Lower leg skin (tissue), 4 donors: Measurements from ENCODE around the gene ABHD13. TPM values are rescaled to one million over a fixed set of nuclear protein-coding genes. Genes with fewer than 3 reads are reported as not detected.

Experiments used
- DNase-seq, 2 donors: peaks; one replicate each; pipeline ENCODE4 v3.0.0-alpha.2; 2019; ENCODE audit warnings: low spot score in 2 of 2
- H3K4me3 ChIP-seq: fragments of 200-600 bp; sonication (generic); 2 replicates; pipeline ENCODE4 v1.5.1; 2017; ENCODE audit warnings: mild to moderate bottlenecking, low read depth; ENCODE audit not compliant: poor library complexity, severe bottlenecking
- CTCF ChIP-seq, 3 donors: fragments of 450-650 bp; IDR thresholded peaks; one replicate each; pipeline ENCODE4 v1.5.1; 2016; ENCODE audit warnings: antibody characterized with exemption in 3 of 3, mild to moderate bottlenecking in 3 of 3, moderate library complexity in 2 of 3
- POLR2A ChIP-seq, 2 donors: fragments of 450-650 bp; IDR thresholded peaks; one replicate each; pipeline ENCODE4 v1.6.1; 2016 to 2017; ENCODE audit warnings: antibody characterized with exemption in 2 of 2, mild to moderate bottlenecking in 1 of 2, moderate library complexity in 1 of 2
- WGBS, 2 donors: methylation state at CpG; one replicate each; pipeline ENCODE4 v1.1.5; 2018; 5-methylcytosine and 5-hydroxymethylcytosine counted together
- intact Hi-C: fragments of 100-400 bp; cut with DNase I; formaldehyde crosslinking; loops from one replicate; pipeline ENCODE4 v1.15.0; 2023; ENCODE audit warnings: low total_unique reads
- total RNA-seq, 4 donors: library from RNA; depleted of rRNA; stranded (reverse); fragments of >200 nt; gene quantifications; one replicate each; pipeline ENCODE4 v1.1.0, GENCODE V29; 2016

ABHD13 gene
- total RNA-seq, 4 donors from 2014 or later: 6.2 to 8.9 (median 8.0) TPM

DNA sequence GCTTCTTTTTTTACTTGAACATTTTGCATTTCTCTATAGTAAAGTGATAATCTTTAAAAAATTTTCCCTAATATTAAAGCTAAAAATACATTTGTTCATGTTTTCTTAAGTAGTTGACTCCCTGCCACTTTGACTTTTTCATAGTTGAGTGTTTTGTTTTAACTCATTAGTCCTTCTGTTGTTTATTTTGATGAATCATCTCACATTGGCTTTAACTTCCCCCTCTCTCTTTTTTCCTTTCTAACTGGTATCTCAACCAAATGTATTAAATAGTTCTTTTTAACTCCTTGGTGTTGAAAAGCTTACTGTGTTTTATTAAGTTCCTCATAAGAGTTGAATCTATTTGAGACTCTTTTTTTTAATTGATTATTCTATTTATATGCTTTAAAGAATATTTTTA, 54.1 kb downstream of the ABHD13 start:
- DNase-seq: no peak
- H3K4me3 ChIP-seq: no peak overlapping the region
- TF ChIP-seq CTCF (IDR thresholded peaks at IDR 0.05) (no peak), POLR2A (IDR thresholded peaks at IDR 0.05) (no peak)
- intact Hi-C loops: no loop called here

DNA sequence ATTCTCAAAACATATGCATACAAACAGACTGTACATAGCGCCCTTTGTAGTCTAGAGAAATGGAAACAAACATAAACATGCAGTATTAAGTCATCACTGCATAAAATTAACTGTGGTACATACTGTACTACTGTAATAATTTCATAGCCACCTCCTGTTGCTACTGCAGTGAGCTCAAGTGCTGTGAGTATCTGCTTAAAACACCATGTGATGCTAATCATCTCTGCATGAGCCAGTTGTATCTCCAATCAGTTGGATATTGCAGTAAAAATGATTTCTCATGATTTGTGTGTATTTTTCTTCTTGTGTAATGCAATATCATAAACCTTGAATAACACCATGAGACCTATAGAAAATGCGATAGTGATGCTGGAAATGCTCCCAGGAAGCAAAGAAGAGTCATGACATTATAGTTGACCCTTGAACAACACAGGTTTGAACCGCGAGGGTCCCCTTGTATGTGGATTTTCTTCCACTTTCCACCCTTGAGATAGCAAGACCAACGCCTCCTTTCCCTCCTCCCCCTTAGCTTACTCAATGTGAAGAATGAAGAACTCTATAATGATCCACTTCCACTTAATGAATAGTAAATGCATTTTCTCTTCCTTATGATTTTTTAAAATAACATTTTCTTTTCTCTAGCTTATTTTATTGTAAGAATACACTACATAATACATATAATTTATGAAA, 55.4 kb downstream of the ABHD13 start:
- no peak overlapping the region for H3K4me3 ChIP-seq
- WGBS, 2 donors: 86 to 95% methylated on average over 5 of the region's 5 CpGs
- intact Hi-C loops: no loop called here
- TF ChIP-seq CTCF (IDR thresholded peaks at IDR 0.05): no peak
- no peak for TF ChIP-seq POLR2A (IDR thresholded peaks at IDR 0.05)
- no peak for DNase-seq

GRCh38 chr13:108274718-108275117, 56.5 kb downstream of the ABHD13 start:
- no peak for DNase-seq
- H3K4me3 ChIP-seq: no peak overlapping the region
- intact Hi-C loops: no loop called here
- TF ChIP-seq CTCF (IDR thresholded peaks at IDR 0.05) (no peak), POLR2A (IDR thresholded peaks at IDR 0.05) (no peak)

GRCh38 chr13:108276060-108276459, 57.9 kb downstream of the ABHD13 start:
- intact Hi-C loops: no loop called here
- TF ChIP-seq POLR2A (IDR thresholded peaks at IDR 0.05): no peak
- no peak for TF ChIP-seq CTCF (IDR thresholded peaks at IDR 0.05)
- no peak overlapping the region for H3K4me3 ChIP-seq
- 53 to 65% methylated on average over 6 of the region's 6 CpGs for WGBS, 2 donors
- no peak for DNase-seq

GRCh38 chr13:108278466-108278865, 60.3 kb downstream of the ABHD13 start:
- intact Hi-C loops: no loop called here
- DNase-seq: no peak
- no peak overlapping the region for H3K4me3 ChIP-seq
- no peak for TF ChIP-seq CTCF (IDR thresholded peaks at IDR 0.05)
- no peak for TF ChIP-seq POLR2A (IDR thresholded peaks at IDR 0.05)
- WGBS, 2 donors: 88 to 89% methylated on average over 1 of the region's 1 CpG

DNA sequence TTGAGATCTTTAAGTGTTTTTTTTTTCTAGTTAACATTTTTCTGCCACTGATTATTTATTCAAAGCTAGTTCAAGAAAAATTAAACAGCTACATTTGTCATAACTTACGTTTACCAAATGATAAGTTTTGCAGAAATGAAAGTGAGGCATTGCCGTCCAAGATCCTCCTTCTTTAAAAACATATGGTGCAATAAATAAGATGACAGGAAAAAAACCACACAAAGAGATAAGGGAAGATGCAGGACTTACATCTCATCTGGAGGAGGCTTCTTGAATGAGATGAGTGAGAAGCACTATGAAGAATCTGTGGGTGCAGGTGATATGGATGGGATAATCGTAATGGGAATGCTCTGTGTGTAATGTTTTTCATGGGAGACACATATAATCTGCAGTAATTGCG, 63.7 kb downstream of the ABHD13 start:
- H3K4me3 ChIP-seq: no peak overlapping the region
- WGBS, 2 donors: 83% methylated on average over 4 of the region's 4 CpGs
- intact Hi-C loops: no loop called here
- no peak for DNase-seq
- no peak for TF ChIP-seq CTCF (IDR thresholded peaks at IDR 0.05)
- no peak for TF ChIP-seq POLR2A (IDR thresholded peaks at IDR 0.05)
